ENCODE data around the gene PARP11. TPM values are rescaled to one million over a fixed set of nuclear protein-coding genes. Genes with fewer than 3 reads are reported as not detected.
"Not testable (repeated sequence)": the region's sequence is repeated elsewhere in the genome, so short reads cannot be mapped to it uniquely, and the experiment has no call there.

PARP11 gene
- total RNA-seq, 1 donor from 2014 or later: 3.6 TPM

DNA sequence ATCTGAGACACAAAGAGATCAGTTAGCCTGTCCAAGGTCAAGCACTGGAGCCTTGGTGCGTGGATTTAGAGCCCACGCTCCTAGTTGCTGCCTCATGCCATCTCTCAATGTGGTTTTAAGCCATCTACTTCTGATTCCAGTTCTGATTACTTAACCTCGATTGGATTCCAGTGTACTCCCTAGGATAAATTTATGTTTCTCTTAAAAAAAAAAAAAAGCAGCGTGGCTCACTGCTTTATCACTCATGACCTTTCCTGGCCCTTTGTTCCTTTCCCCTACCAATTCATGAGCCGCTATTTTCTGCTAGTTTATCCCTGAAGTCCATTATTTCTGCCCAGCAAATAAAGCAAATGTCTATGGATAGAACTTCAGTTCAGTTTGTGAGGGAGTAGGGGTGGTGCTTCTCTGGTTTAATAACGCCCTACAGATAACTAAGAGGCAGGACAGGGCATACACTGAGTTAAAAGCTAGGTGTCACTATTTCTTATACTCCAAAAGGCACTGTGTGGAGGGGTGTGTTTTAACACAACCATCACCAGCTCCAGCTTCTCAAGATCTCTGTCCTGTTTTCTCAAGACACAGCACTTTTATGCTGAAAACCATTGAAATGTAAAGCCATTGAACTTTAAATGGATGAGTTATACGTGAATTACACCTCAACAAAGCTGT, 9.8 kb upstream of the PARP11 start:
- peak; percentile 42 for DNase-seq

DNA sequence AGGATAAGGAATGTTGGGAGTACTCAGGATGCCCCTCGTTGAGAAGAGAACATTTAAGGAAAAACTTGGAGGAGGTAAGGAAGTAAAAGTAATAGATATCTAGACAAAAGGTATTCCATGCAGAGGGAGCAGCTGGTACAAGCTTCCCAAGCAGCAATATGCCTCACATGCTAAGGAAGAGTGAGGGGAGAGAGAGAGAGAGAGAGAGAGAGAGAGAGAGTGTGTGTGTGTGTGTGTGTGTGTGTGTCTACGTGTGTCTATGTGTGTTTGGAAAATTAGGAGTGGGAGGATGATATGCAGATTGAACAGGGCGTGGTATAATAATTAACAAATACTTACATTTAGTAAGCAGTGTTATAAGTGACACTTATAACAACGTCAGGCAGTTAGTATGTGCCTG, 9.2 kb upstream of the PARP11 start:
- no peak for DNase-seq

DNA sequence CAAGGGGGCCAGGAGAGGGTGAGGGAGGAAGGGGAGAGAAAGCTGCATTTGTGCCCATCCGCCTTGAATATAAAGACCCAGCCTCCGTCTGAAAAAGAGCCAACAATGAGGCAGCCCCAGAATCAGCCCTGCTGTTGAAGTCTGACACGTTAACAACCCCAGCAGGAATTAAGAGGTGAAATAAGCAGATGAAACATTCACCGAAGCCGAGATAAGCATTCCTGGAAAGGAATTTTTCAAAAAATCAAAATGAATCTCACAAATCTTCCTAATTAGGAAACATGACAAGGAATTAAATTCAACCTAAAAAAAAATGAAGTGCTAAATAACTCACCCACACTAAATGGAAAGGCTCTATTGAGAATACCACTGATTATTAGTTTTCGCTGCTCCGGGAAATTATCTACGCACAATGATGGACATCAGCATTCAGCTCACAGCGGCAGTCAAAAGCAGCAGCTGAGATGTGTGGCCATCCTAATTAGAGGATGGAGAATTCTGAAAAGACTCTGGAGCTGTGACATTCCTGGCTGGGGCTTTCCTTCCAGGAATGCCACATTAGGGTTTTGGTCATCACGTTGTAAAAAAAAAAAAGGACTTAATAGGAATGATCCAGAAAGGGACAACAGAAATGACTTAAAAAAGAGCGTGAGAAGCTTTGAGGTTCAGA, 8.2 kb upstream of the PARP11 start:
- DNase-seq: no peak

- no peak for DNase-seq
Measured at GRCh38 chr12:3879846-3880245, 6.6 kb upstream of the PARP11 start.

- DNase-seq: no peak
Measured at GRCh38 chr12:3871356-3871755, 1.8 kb downstream of the PARP11 start.

DNA sequence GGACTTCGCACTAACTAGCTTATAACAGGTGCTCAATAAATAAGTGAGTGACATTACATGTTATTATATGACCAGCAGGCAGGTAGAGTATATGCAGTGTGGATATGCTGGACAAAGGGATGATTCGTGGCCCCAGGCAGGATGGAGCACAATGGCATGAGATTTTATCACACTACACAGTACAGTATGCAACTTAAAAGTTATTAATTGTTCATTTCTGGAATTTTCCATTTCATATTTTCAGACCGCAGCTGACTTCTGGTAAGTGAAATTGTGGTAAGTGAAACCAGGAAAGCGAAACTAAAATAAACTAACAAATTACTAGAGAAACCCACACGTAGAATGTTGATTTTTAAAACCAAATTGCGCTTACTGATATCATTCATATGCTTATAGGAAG, 3.3 kb downstream of the PARP11 start:
- DNase-seq: peak; percentile 11

- DNase-seq: no peak
Measured at GRCh38 chr12:3869433-3869832, 3.8 kb downstream of the PARP11 start.

- DNase-seq: no peak
Measured at GRCh38 chr12:3863756-3864155, 9.4 kb downstream of the PARP11 start.

- DNase-seq: no peak
Measured at GRCh38 chr12:3842517-3842916, 30.7 kb downstream of the PARP11 start.

DNA sequence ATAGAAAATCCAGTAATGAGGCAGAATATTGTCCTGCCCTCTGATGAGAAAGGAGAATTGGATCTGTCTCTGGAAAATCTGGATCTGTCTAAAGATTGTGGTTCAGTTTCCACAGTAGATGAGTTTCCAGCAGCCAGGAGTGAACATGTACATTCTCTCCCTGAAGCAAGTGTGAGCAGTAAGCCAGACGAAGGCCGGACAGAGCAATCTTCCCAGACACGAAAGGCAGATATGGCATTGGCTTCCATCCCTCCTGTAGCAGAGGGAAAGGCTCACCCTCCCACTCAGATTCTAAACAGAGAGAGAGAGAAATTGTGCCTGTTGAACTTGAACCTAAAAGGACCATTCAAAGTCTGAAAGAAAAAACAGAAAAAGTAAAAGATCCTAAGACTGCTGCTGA, 31.4 kb downstream of the PARP11 start:
- DNase-seq: no peak

DNA sequence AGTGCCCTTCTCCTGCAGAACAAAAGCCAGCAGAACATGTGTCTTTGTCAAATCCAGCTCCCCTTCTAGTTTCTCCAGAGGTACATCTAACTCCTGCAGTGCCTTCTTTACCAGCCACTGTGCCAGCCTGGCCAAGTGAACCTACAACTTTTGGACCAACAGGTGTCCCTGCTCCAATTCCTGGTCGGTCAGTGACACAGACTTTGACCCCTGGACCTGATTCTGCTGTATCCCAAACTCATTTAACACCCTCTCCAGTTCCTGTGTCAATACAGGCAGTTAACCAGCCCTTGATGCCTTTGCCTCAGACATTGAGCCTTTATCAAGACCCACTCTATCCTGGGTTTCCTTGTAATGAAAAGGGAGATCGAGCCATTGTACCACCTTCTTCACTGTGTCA, 32.4 kb downstream of the PARP11 start:
- not testable (repeated sequence) for DNase-seq

- not testable (repeated sequence) for DNase-seq
Measured at GRCh38 chr12:3839745-3840144, 33.5 kb downstream of the PARP11 start.

- DNase-seq: peak; percentile 20
Measured at GRCh38 chr12:3838701-3839548, 34.3 kb downstream of the PARP11 start.

- DNase-seq: no peak
Measured at GRCh38 chr12:3838076-3838475, 35.1 kb downstream of the PARP11 start.

GRCh38 chr12:3837049-3837448, 36.1 kb downstream of the PARP11 start:
- no peak for DNase-seq

DNA sequence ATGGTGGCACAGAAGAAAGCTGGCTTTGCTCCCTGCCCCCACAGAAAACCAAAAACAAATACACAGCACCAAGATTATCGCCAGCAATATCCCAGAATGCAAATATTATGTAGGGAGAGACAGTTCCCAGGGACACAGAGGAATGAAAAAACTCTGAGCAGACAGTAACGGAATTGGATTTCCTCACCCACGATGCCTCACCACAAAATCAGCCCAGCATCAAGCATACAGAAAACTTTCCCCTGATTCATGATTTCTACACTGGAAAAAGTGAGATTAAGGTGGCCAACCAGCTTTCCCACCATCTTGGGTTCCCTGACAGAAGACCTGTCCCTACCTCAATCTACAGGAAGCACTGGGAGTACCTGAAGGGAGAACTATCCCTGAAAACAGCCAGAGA, 36.6 kb downstream of the PARP11 start:
- DNase-seq: no peak

DNA sequence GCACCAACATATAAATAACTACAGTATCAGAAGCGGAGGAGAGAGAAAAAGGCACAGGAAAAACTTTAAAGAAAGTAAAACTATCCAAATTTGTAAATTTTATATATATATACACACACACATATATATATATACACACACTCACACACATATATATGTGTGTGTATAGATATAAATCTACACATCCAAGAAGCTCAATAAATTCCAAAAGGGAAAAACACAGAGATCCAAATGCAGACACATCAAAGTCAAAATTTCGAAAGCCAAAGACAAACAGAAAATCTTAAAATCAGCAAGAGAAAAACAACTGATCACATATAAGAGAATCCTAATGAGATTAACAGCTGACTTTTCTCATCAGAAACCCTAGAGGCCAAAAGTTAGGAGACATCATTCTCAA, 37.3 kb downstream of the PARP11 start:
- no peak for DNase-seq

DNA sequence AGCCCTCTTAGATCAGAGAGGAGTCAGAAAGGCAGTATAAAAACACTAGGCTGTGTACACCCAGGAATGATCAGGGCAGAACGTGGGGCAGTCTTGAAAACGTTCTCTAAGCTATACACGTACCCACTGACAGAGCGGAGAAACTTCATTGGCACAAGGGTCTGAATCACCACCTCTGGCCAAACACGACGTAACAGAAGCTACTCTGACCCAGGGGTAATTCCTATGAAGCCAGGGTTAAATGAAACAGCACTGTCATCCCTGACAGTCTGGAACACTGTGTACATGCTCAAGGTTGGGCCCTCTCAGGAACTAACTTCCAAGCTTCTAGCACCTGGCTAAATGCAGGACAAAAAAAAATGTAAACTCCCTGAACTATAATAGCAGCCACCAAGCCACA, 38.4 kb downstream of the PARP11 start:
- DNase-seq: no peak

DNA sequence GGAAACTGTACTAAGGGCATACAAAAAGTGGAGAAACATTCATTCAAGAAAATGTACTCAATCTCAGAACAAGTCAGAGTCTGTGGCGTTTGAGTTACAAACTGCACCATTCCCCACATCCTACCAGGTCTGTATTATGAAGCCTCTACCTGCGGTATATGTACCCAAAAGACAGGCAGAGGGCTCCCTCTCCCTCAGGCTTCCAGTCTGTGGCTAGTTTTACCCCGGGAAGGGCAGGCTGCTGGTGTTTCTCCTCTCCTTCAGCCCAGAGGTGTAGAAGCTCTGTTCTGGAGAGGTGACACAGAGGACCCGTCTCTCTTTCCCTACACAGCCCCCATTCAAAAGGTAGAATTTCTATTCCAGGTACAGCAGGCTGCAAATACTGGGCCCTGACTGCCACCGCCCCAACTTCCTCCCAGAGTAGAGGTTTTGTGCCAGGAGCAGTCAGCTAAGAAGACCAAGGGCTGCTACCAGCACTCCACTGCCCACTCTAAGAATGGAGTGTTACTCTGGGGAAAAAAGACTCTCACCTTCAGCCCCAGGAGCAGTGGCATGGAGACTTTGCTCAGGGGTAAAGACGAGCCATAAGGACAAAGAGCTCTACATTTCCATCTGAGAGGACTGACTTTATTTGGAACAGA, 39.4 kb downstream of the PARP11 start:
- DNase-seq: no peak

DNA sequence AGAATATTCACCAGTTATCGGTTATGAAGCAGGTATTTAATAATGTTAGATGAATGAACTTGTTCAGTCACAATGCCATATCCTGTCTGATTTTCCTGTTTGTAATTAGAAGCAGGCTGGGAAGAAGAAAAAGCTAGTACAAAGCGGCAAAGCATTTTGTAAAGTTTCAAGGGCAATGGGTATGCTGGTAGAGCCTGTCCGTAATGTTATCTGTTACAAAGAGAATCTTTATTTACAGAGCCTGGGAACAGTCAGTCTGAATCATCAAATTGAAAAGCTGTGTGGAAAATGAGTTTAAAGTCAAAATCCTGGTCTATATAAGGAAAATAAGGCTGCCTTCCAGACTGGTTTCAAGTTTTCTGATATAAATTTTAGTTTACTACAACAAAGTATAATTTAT, 40.5 kb downstream of the PARP11 start:
- peak; percentile 10 for DNase-seq

- no peak for DNase-seq
Measured at GRCh38 chr12:3828888-3829287, 44.3 kb downstream of the PARP11 start.

- DNase-seq: no peak
Measured at GRCh38 chr12:3827301-3828000, 45.7 kb downstream of the PARP11 start.

- DNase-seq: no peak
Measured at GRCh38 chr12:3821441-3821840, 51.8 kb downstream of the PARP11 start.

All from dermis blood vessel endothelial cell (primary cell).